ENCODE results near the gene COX8C. TPM values are rescaled to one million over a fixed set of nuclear protein-coding genes. Genes with fewer than 3 reads are reported as not detected.

COX8C gene
- total and polyA plus RNA-seq, 4 donors, result not detected

DNA sequence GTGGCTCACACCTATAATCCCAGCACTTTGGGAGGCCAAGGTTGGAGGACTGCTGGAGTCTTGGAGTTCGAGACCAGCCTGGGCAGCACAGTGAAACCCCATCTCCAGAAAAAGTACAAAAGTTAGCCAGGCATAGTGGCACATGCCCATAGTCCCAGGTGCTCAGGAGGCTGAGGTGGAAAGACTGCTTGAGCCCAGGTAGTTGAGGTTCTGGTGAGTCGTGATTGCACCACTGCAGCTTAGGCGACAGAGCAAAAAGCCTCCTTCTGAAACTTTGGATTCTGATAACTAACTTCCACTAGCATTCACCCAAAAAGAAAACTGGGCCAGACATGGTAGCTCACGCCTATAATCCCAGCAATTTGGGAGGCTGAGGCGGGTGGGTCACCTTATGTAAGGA is 20.8 kb upstream of the COX8C start:
- Histone ChIP-seq H3K27me3 (ENCODE audit: control insufficient read depth in 4 of 4, insufficient read depth in 4 of 4, low read length in 3 of 4) (no peaks in the 10 kb centered on the region), H3K9ac (ENCODE audit: low read depth in 1 of 2, low read length in 2 of 2) (no peak overlapping the region), H3K9me3 (ENCODE audit: control insufficient read depth in 4 of 4, low read length in 3 of 4) (no peaks in the 10 kb centered on the region), H3K4me1 (ENCODE audit: control insufficient read depth in 4 of 4, insufficient read depth in 4 of 4, low read length in 3 of 4) (peaks cover 13 to 23% (median 18%) of the 10 kb centered on the region in 4 donors), H3K36me3 (ENCODE audit: control insufficient read depth in 4 of 4, insufficient read depth in 3 of 4, low read depth in 1 of 4, low read length in 3 of 4) (no peaks in the 10 kb centered on the region), H3K27ac (ENCODE audit: low read depth in 1 of 2, low read length in 2 of 2) (no peak overlapping the region), H3K4me3 (ENCODE audit: low read depth in 1 of 3, low read length in 3 of 3) (no peak overlapping the region)
- no peak for DNase-seq (ENCODE audit: low spot score)
- 96% methylated on average over 5 of the region's 5 CpGs for WGBS
- TF ChIP-seq HNF4G (IDR thresholded peaks at IDR 0.05), result no peak

DNA sequence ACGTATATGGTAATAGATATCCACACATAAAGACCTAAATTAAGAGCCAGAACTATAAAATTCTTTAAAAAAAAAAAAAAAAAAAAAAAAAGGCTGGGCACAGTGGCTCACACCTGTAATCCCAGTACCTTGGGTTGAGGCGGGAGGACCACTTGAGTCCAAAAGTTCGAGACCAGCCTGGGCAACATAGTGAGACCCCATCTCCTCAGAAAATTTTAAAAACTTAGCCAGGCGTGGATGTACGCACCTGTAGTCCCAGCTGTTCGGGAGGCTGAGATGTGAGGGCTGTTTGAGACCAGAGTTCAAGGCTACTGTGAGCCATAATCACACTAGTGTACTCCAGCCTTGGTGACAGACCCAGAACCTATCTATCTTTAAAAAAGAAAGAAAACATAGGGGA is 18.4 kb upstream of the COX8C start:
- Histone ChIP-seq H3K9ac (ENCODE audit: low read depth in 1 of 2, low read length in 2 of 2) (no peak overlapping the region), H3K36me3 (ENCODE audit: control insufficient read depth in 4 of 4, insufficient read depth in 3 of 4, low read depth in 1 of 4, low read length in 3 of 4) (no peaks in the 10 kb centered on the region), H3K27me3 (ENCODE audit: control insufficient read depth in 4 of 4, insufficient read depth in 4 of 4, low read length in 3 of 4) (no peaks in the 10 kb centered on the region), H3K27ac (ENCODE audit: low read depth in 1 of 2, low read length in 2 of 2) (no peak overlapping the region), H3K9me3 (ENCODE audit: control insufficient read depth in 4 of 4, low read length in 3 of 4) (no peaks in the 10 kb centered on the region), H3K4me1 (ENCODE audit: control insufficient read depth in 4 of 4, insufficient read depth in 4 of 4, low read length in 3 of 4) (peaks cover 14 to 35% (median 28%) of the 10 kb centered on the region in 4 donors), H3K4me3 (ENCODE audit: low read depth in 1 of 3, low read length in 3 of 3) (no peak overlapping the region)
- WGBS, result 93% methylated on average over 6 of the region's 6 CpGs
- TF ChIP-seq, protein P1, sequence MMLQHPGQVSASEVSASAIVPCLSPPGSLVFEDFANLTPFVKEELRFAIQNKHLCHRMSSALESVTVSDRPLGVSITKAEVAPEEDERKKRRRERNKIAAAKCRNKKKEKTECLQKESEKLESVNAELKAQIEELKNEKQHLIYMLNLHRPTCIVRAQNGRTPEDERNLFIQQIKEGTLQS (IDR thresholded peaks at IDR 0.05), result no peak
- no peak for TF ChIP-seq FOXA1 (IDR thresholded peaks at IDR 0.05)
- TF ChIP-seq, protein P2, sequence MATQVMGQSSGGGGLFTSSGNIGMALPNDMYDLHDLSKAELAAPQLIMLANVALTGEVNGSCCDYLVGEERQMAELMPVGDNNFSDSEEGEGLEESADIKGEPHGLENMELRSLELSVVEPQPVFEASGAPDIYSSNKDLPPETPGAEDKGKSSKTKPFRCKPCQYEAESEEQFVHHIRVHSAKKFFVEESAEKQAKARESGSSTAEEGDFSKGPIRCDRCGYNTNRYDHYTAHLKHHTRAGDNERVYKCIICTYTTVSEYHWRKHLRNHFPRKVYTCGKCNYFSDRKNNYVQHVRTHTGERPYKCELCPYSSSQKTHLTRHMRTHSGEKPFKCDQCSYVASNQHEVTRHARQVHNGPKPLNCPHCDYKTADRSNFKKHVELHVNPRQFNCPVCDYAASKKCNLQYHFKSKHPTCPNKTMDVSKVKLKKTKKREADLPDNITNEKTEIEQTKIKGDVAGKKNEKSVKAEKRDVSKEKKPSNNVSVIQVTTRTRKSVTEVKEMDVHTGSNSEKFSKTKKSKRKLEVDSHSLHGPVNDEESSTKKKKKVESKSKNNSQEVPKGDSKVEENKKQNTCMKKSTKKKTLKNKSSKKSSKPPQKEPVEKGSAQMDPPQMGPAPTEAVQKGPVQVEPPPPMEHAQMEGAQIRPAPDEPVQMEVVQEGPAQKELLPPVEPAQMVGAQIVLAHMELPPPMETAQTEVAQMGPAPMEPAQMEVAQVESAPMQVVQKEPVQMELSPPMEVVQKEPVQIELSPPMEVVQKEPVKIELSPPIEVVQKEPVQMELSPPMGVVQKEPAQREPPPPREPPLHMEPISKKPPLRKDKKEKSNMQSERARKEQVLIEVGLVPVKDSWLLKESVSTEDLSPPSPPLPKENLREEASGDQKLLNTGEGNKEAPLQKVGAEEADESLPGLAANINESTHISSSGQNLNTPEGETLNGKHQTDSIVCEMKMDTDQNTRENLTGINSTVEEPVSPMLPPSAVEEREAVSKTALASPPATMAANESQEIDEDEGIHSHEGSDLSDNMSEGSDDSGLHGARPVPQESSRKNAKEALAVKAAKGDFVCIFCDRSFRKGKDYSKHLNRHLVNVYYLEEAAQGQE (IDR thresholded peaks at IDR 0.05), result no peak
- no peak for TF ChIP-seq GABPA (IDR thresholded peaks at IDR 0.05 in 1 of 2, conservative IDR thresholded peaks at IDR 0.05 in 1 of 2)
- TF ChIP-seq TAF1 (conservative IDR thresholded peaks at IDR 0.05), result no peak
- TF ChIP-seq, protein P3, sequence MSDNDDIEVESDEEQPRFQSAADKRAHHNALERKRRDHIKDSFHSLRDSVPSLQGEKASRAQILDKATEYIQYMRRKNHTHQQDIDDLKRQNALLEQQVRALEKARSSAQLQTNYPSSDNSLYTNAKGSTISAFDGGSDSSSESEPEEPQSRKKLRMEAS (IDR thresholded peaks at IDR 0.05), result no peak
- no peak for TF ChIP-seq EGR1 (IDR thresholded peaks at IDR 0.05; ENCODE audit: low read depth in 2 of 2)
- TF ChIP-seq, protein P4, sequence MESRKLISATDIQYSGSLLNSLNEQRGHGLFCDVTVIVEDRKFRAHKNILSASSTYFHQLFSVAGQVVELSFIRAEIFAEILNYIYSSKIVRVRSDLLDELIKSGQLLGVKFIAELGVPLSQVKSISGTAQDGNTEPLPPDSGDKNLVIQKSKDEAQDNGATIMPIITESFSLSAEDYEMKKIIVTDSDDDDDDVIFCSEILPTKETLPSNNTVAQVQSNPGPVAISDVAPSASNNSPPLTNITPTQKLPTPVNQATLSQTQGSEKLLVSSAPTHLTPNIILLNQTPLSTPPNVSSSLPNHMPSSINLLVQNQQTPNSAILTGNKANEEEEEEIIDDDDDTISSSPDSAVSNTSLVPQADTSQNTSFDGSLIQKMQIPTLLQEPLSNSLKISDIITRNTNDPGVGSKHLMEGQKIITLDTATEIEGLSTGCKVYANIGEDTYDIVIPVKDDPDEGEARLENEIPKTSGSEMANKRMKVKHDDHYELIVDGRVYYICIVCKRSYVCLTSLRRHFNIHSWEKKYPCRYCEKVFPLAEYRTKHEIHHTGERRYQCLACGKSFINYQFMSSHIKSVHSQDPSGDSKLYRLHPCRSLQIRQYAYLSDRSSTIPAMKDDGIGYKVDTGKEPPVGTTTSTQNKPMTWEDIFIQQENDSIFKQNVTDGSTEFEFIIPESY (IDR thresholded peaks at IDR 0.05), result no peak
- TF ChIP-seq HNF4A (conservative IDR thresholded peaks at IDR 0.05), result no peak
- no peak for TF ChIP-seq YY1 (IDR thresholded peaks at IDR 0.05)
- no peak for TF ChIP-seq FOXA2 (IDR thresholded peaks at IDR 0.05)
- no peak for TF ChIP-seq JUND (IDR thresholded peaks at IDR 0.05)
- DNase-seq (ENCODE audit: low spot score), result no peak

Measured in liver (tissue), 9 donors.